ENCODE results near the gene TMEM95.

TMEM95 gene

GRCh38 chr17:7388856-7389255 is 33.9 kb downstream of the TMEM95 start:
- no peak for TF ChIP-seq CTCF (IDR thresholded peaks at IDR 0.05; ENCODE audit: insufficient read depth, low read depth, low read length, missing control alignments)
- H3K4me3 ChIP-seq (ENCODE audit: low read depth, low read length), result no peak overlapping the region
- no peak for DNase-seq (ENCODE audit: low read depth)

- TF ChIP-seq CTCF (IDR thresholded peaks at IDR 0.05; ENCODE audit: insufficient read depth, low read depth, low read length, missing control alignments), result no peak
- DNase-seq (ENCODE audit: low read depth), result no peak
- H3K4me3 ChIP-seq (ENCODE audit: low read depth, low read length), result no peak overlapping the region
Measured at GRCh38 chr17:7389924-7390910, 35.3 kb downstream of the TMEM95 start.

GRCh38 chr17:7391307-7391706 is 36.4 kb downstream of the TMEM95 start:
- H3K4me3 ChIP-seq (ENCODE audit: low read depth, low read length), result no peak overlapping the region
- no peak for TF ChIP-seq CTCF (IDR thresholded peaks at IDR 0.05; ENCODE audit: insufficient read depth, low read depth, low read length, missing control alignments)
- no peak for DNase-seq (ENCODE audit: low read depth)

- no peak for TF ChIP-seq CTCF (IDR thresholded peaks at IDR 0.05; ENCODE audit: insufficient read depth, low read depth, low read length, missing control alignments)
- H3K4me3 ChIP-seq (ENCODE audit: low read depth, low read length), result peak overlapping the region; percentile 97
- DNase-seq (ENCODE audit: low read depth), result no peak
Measured at GRCh38 chr17:7392696-7393612, 38.0 kb downstream of the TMEM95 start.

GRCh38 chr17:7393613-7394451 is 38.9 kb downstream of the TMEM95 start:
- DNase-seq (ENCODE audit: low read depth), result no peak
- no peak for TF ChIP-seq CTCF (IDR thresholded peaks at IDR 0.05; ENCODE audit: insufficient read depth, low read depth, low read length, missing control alignments)
- peak overlapping the region; percentile 97 for H3K4me3 ChIP-seq (ENCODE audit: low read depth, low read length)
